Suppressor macrophage treated with lipopolysaccharide for 4 hours (primary cell): ENCODE measurements around the gene RAB6D.
A peak's percentile ranks its signal among the peaks of the same experiment; 100 is the strongest.
"Not testable (repeated sequence)": the region's sequence is repeated elsewhere in the genome, so short reads cannot be mapped to it uniquely, and the experiment has no call there.

Experiments used
- DNase-seq: peaks from one replicate; pipeline ENCODE4 v3.0.0-alpha.2; 2020

The RAB6D gene

DNA sequence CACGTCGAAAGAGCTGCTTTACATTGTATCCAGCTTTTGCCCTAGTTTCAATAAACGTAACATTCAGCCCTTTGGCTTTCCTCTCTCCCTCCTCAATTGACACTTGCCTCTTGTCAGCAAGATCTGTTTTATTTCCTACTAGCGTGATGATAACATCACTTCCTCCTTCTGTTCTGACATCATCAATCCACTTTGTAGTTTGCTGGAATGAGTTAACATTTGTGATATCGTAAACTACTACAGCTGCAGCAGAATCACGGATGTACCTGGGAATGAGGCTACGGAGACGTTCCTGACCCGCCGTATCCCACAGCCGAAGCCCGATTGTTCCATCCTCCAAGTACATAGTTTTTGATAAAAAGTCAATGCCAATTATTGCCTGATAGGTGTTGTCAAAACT lies 755 bp downstream of the RAB6D start:
- peak; percentile 9 for DNase-seq

DNA sequence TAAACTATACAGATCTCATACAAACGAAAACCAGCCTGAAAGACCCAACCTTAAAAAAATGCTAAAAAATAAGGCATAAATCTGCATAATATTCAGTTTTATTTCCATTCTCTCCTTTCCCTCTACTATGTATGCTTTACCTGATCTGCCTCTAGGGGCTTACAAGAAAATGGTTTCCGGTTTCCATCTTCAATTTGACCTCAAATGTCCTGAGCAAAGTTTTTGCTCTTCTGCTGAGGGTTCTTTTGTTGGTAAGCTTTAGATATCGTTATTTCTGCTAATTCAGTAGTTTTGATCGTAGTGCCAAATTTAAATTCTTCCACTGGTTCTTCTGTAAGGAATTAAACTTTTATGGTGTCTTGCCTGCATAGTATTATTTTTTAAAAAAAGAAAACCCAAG lies 2.2 kb downstream of the RAB6D start:
- not testable (repeated sequence) for DNase-seq

DNA sequence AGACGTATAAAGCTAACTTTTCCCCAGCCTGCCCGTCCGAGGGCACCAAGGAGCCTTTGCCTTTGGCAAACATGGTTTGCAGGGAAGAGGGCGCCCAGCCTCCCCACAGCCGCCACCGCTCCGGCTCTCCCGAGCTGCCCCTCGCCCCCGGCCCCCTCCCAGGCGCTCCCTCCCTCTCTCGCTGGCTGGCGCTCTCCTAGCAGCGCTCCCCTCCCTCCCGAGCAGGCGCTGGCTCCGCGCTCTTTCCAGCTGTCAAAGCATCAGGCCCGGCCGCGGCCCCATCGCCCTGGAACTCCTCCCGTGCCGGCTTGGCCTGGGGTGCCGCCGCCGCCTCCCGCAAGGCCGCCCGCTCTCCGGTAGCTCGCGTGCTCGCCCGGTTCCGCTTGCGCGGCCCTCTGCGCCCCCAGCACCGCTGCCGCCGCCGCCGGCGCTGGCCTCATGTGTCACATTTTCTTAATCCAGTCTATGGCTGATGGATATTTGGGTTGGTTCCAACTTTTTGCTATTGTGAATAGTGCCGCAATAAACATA lies 10.7 kb downstream of the RAB6D start:
- not testable (repeated sequence) for DNase-seq

DNA sequence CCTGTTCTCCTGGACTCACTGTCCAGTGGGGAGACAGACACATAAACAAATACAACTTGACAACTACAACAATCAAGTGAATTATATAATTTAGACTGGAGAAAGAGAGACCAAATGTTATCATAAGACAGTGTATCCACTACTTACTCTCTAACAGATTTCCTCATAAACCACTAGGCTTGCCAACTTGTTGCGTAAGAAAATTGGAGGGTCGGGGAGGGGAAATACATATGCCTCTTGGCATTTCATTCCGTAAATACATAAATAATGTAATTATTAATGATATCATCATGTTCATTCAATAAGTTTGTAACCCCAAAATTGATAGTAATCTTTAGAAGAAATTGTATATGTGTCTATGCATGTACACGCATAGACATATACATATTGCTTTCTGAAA lies 14.9 kb downstream of the RAB6D start:
- DNase-seq, result no peak

DNA sequence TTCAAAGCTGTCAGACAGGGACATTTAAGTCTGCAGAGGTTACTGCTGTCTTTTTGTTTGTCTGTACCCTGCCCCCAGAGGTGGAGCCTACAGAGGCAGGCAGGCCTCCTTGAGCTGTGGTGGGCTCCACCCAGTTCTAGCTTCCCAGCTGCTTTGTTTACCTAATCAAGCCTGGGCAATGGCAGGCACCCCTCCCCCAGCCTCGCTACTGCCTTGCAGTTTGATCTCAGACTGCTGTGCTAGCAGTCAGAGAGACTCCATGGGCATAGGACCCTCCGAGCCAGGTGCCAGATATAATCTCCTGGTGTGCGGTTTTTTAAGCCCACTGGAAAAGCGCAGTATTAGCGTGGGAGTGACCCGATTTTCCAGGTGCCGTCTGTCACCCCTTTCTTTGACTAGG lies 16.9 kb downstream of the RAB6D start:
- not testable (repeated sequence) for DNase-seq

- not testable (repeated sequence) for DNase-seq
These were observed 24.7 kb downstream of the RAB6D start for GRCh38 chr2:131339307-131339706.

- DNase-seq, result not testable (repeated sequence)
These were observed 28.6 kb downstream of the RAB6D start for GRCh38 chr2:131335319-131335718.

DNA sequence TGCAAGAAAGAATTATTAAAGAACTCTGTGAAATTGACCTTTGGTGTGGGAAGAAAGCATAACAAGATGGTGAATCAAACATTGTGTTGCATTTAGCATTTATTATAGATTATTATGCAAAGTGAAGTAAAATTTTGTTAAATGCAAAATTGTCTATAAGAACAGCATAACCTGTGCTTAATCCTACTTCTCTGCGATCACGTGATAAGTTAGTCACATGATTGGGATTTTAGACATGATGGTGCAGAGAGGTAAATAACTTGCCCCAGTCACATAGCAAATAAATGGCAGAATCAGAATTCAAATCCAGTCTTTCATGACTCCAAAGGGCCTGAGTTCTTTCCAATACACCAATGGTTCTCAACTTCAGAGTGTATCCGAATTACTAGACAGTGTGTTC lies 31.3 kb downstream of the RAB6D start:
- not testable (repeated sequence) for DNase-seq

GRCh38 chr2:131331000-131331399 lies 33.0 kb downstream of the RAB6D start:
- not testable (repeated sequence) for DNase-seq

DNA sequence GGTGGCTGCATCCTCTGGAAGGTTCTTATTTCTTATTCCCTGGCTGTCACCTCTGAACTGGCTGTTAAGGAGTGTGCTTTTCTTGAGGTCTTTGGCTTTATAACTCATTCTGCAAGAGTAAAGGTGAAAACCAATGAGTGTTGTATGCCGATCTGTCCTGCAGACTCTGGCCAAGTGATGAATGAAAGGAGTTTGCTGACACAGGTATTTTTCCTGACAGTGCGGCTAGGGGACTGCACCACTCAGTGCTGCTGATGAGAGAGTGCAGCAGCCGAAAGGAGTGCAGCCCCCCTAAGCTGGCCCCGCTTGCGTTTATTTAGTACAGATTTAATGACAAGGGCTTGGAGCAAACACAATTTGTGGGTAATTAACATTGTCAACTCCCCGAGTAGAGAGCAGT lies 41.8 kb downstream of the RAB6D start:
- DNase-seq, result no peak

GRCh38 chr2:131321344-131321743 lies 42.6 kb downstream of the RAB6D start:
- not testable (repeated sequence) for DNase-seq

DNA sequence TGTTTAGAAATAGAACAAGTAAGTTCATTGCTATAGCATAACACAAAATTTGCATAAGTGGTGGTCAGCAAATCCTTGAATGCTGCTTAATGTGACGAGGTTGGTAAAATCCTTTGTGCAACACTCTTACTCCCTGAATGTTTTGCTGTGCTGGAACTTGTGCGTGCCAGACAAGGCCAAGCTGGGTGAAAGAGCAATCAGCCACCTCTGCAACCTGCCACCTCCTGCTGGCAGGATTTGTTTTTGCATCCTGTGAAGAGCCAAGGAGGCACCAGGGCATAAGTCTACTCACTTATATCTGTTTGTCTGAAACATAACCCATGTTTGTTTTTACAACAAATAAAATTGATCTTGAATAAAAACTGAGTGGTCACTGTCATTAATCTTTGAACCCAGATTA lies 53.0 kb downstream of the RAB6D start:
- not testable (repeated sequence) for DNase-seq
